Naive thymus-derived CD4-positive, alpha-beta T cell (primary cell): Measurements from ENCODE around the gene PPP4R3B. TPM values are rescaled to one million over a fixed set of nuclear protein-coding genes. Genes with fewer than 3 reads are reported as not detected.

Experiments
- ATAC-seq: fragments of 150-1000 bp; cut with Tn5 transposase; 2 replicates; pipeline ENCODE4 v1.10.0; 2021; ENCODE audit warnings: mild to moderate bottlenecking, moderate library complexity
- CTCF ChIA-PET: fragments of 350-600 bp; sonication (Branson Sonifier 250); formaldehyde crosslinking; loops from one replicate; lab custom pipeline; 2021; ENCODE audit warnings: antibody characterized with exemption; lab: Charles Lee
- POLR2A ChIA-PET: fragments of 350-600 bp; sonication (Branson Sonifier 250); formaldehyde crosslinking; loops from one replicate; lab custom pipeline; 2021; ENCODE audit warnings: antibody characterized with exemption, inconsistent platforms; lab: Charles Lee
- DNase-seq, 9 donors: peaks; one replicate each; pipeline versions ENCODE4 v3.0.0 to v3.0.0-alpha.2; 2020 to 2022; ENCODE audit warnings: mixed read lengths in 1 of 9
- H3K27ac ChIP-seq: one replicate; pipeline ENCODE4 v1.7.0; 2013; ENCODE audit warnings: mild to moderate bottlenecking, low read depth, low read length, moderate library complexity
- H3K27me3 ChIP-seq, 2 donors: one replicate each; pipeline ENCODE4 v1.7.0; 2013; ENCODE audit warnings: low read length in 2 of 2, mild to moderate bottlenecking in 2 of 2, moderate library complexity in 2 of 2; ENCODE audit not compliant: control insufficient read depth in 2 of 2, insufficient read depth in 2 of 2
- H3K36me3 ChIP-seq, 3 experiments: 1 replicate in 2 of 3; 2 replicates in 1 of 3; pipeline ENCODE4 v1.7.0; 2013; ENCODE audit warnings: low read length in 3 of 3, mild to moderate bottlenecking in 3 of 3, moderate library complexity in 1 of 3; ENCODE audit not compliant: insufficient read depth in 3 of 3, control insufficient read depth in 2 of 3
- H3K4me1 ChIP-seq, 2 donors: one replicate each; pipeline ENCODE4 v1.7.0; 2013; ENCODE audit warnings: low read length in 2 of 2, mild to moderate bottlenecking in 2 of 2, moderate library complexity in 1 of 2; ENCODE audit not compliant: control insufficient read depth in 2 of 2, insufficient read depth in 2 of 2
- H3K4me3 ChIP-seq: 2 replicates; pipeline ENCODE4 v1.7.0; 2013; ENCODE audit warnings: mild to moderate bottlenecking, low read length
- H3K9me3 ChIP-seq, 3 experiments: 1 replicate in 2 of 3; 2 replicates in 1 of 3; pipeline ENCODE4 v1.7.0; 2013; ENCODE audit warnings: low read length in 3 of 3; ENCODE audit not compliant: control insufficient read depth in 2 of 3
- H3K27ac Mint-ChIP-seq, 9 donors: one replicate each; pipeline ENCODE4 v1.8.0; 2020 to 2022; ENCODE audit warnings: mixed read lengths in 9 of 9, mild to moderate bottlenecking in 8 of 9, moderate library complexity in 5 of 9, inconsistent platforms in 2 of 9
- H3K27me3 Mint-ChIP-seq, 5 donors: one replicate each; pipeline ENCODE4 v1.8.0; 2021 to 2022; ENCODE audit warnings: mixed read lengths in 5 of 5, mild to moderate bottlenecking in 1 of 5
- H3K36me3 Mint-ChIP-seq, 5 donors: one replicate each; pipeline ENCODE4 v1.8.0; 2020 to 2022; ENCODE audit warnings: mixed read lengths in 5 of 5, mild to moderate bottlenecking in 3 of 5, inconsistent platforms in 1 of 5
- H3K4me1 Mint-ChIP-seq, 7 donors: one replicate each; pipeline ENCODE4 v1.8.0; 2020 to 2022; ENCODE audit warnings: mixed read lengths in 7 of 7, mild to moderate bottlenecking in 3 of 7, inconsistent platforms in 1 of 7
- H3K4me3 Mint-ChIP-seq, 10 donors: one replicate each; pipeline ENCODE4 v1.8.0; 2020 to 2022; ENCODE audit warnings: mild to moderate bottlenecking in 10 of 10, mixed read lengths in 10 of 10, moderate library complexity in 6 of 10, inconsistent platforms in 2 of 10
- H3K9me3 Mint-ChIP-seq, 11 donors: one replicate each; pipeline ENCODE4 v1.8.0; 2020 to 2022; ENCODE audit warnings: mixed read lengths in 11 of 11, mild to moderate bottlenecking in 4 of 11, inconsistent platforms in 1 of 11, moderate library complexity in 1 of 11
- intact Hi-C, 2 donors: fragments of 100-400 bp; cut with micrococcal nuclease; formaldehyde crosslinking; loops; one replicate each; pipeline ENCODE4 v1.15.1; 2023
- polyA plus RNA-seq, 2 donors: library from polyadenylated mRNA; unstranded; fragments of 300-500 nt; fragmentation: Illumina TruSeq; gene quantifications; one replicate each; pipeline ENCODE4 v1.2.3, GENCODE V29; 2021
- total RNA-seq, 6 experiments: library from RNA in 5 of 6; stranded (reverse) in 5 of 6; gene quantifications; 1 replicate in 5 of 6; 2 replicates in 1 of 6; pipeline ENCODE4 v1.2.3 and lab custom pipeline; 2021 to 2026

PPP4R3B gene
- total and polyA plus RNA-seq, 7 experiments from 2014 or later = 65.9 to 113 (median 83.9) TPM

- Histone ChIP-seq H3K36me3 (peaks cover 0 to 21% (median 5%) of the 10 kb centered on the region in 3 experiments), H3K4me3 (peak overlapping the region; percentile 80), H3K9me3 (no peaks in the 10 kb centered on the region), H3K4me1 (peaks cover 0 to 5% of the 10 kb centered on the region in 2 donors), H3K27ac (peak overlapping the region; percentile 90), H3K27me3 (no peaks in the 10 kb centered on the region)
- intact Hi-C loops = loop anchor here (1.0 to 5.0 kb wide), 15 partner anchors 10 to 1733 kb away; partner anchors contain the start of genes CCDC88A (in 2 of the 2), CLHC1 (in 2 of the 2), EML6 (in 2 of the 2) and PNPT1 (in 2 of the 2)
- H3K27ac Mint-ChIP-seq = peak overlapping the region; percentile 96 to 100 (median 100)
- H3K27me3 Mint-ChIP-seq = no peaks in the 10 kb centered on the region
- ATAC-seq (peak; percentile 31), DNase-seq (peak in 4 of 9 donors; percentile 23 to 58 (median 26))
- H3K4me3 Mint-ChIP-seq = peak overlapping the region; percentile 89 to 99 (median 98)
- H3K4me1 Mint-ChIP-seq = peaks cover 5 to 28% (median 16%) of the 10 kb centered on the region in 7 donors
- H3K36me3 Mint-ChIP-seq = peaks cover 0 to 16% (median 7%) of the 10 kb centered on the region in 5 donors
- CTCF ChIA-PET = interaction anchor here (0.5 to 1.2 kb wide), 6 partner anchors 9 to 1612 kb away, joined by 3 to 5 read pairs (median 4); no protein-coding TSS in a partner anchor
- H3K9me3 Mint-ChIP-seq = peaks cover 0 to 4% (median 0%) of the 10 kb centered on the region in 11 donors
- POLR2A ChIA-PET = interaction anchor here (0.6 to 3.5 kb wide), 33 partner anchors 9 to 1753 kb away, joined by 3 to 95 read pairs (median 4); partner anchors contain the start of genes CCDC88A, CHAC2, CLHC1 and PPP4R3B
Measured at GRCh38 chr2:55519938-55520885, 97.2 kb downstream of the PPP4R3B start.

GRCh38 chr2:55518841-55519165, 98.6 kb downstream of the PPP4R3B start:
- H3K27me3 ChIP-seq = no peaks in the 10 kb centered on the region
- H3K4me3 Mint-ChIP-seq = peak overlapping the region; percentile 89 to 99 (median 98)
- H3K4me1 ChIP-seq = peaks cover 0 to 5% of the 10 kb centered on the region in 2 donors
- ATAC-seq (peak; percentile 3), DNase-seq (peak in 1 of 9 donors; percentile 18)
- H3K27me3 Mint-ChIP-seq = peaks cover 0 to 5% (median 0%) of the 10 kb centered on the region in 5 donors
- peak overlapping the region; percentile 90 for H3K27ac ChIP-seq
- peaks cover 5 to 28% (median 16%) of the 10 kb centered on the region in 7 donors for H3K4me1 Mint-ChIP-seq
- ChIA-PET POLR2A (interaction anchor here (0.7 to 3.5 kb wide), 19 partner anchors 10 to 297 kb away, joined by 3 to 95 read pairs (median 5); partner anchors contain the start of genes CCDC88A and PPP4R3B), CTCF (interaction anchor here (0.6 to 1.2 kb wide), 3 partner anchors 11 to 1412 kb away, joined by 3 read pairs; no protein-coding TSS in a partner anchor)
- peak overlapping the region; percentile 96 to 100 (median 100) for H3K27ac Mint-ChIP-seq
- peaks cover 0 to 4% (median 0%) of the 10 kb centered on the region in 11 donors for H3K9me3 Mint-ChIP-seq
- peaks cover 0 to 6% (median 2%) of the 10 kb centered on the region in 5 donors for H3K36me3 Mint-ChIP-seq
- H3K36me3 ChIP-seq = peaks cover 0 to 10% (median 3%) of the 10 kb centered on the region in 3 experiments
- H3K4me3 ChIP-seq = peak overlapping the region; percentile 80
- H3K9me3 ChIP-seq = no peaks in the 10 kb centered on the region
- intact Hi-C loops = loop anchor here (1.0 to 5.0 kb wide), 13 partner anchors 11 to 1732 kb away; partner anchors contain the start of genes CCDC88A (in 2 of the 2), CLHC1 (in 2 of the 2), EML6 (in 2 of the 2) and PNPT1 (in 2 of the 2)

- Histone ChIP-seq H3K9me3 (no peaks in the 10 kb centered on the region), H3K36me3 (no peaks in the 10 kb centered on the region), H3K27me3 (no peaks in the 10 kb centered on the region), H3K4me1 (no peaks in the 10 kb centered on the region), H3K27ac (no peak overlapping the region), H3K4me3 (no peak overlapping the region)
- ChIA-PET CTCF (no interaction called here), POLR2A (no interaction called here)
- H3K4me3 Mint-ChIP-seq = no peak overlapping the region
- no peak for ATAC-seq
- no peaks in the 10 kb centered on the region for H3K9me3 Mint-ChIP-seq
- peaks cover 0 to 4% (median 0%) of the 10 kb centered on the region in 7 donors for H3K4me1 Mint-ChIP-seq
- intact Hi-C loops = no loop called here
- H3K27me3 Mint-ChIP-seq = peaks cover 0 to 8% (median 0%) of the 10 kb centered on the region in 5 donors
- DNase-seq = no peak
- H3K27ac Mint-ChIP-seq = peak overlapping the region in 1 of 9 donors; percentile 42
- H3K36me3 Mint-ChIP-seq = no peaks in the 10 kb centered on the region
Measured at GRCh38 chr2:55511508-55512124, 105.8 kb downstream of the PPP4R3B start.

- no peaks in the 10 kb centered on the region for H3K4me1 ChIP-seq
- ChIA-PET CTCF (no interaction called here), POLR2A (no interaction called here)
- DNase-seq (no peak), ATAC-seq (no peak)
- H3K27me3 ChIP-seq = no peaks in the 10 kb centered on the region
- H3K9me3 ChIP-seq = no peaks in the 10 kb centered on the region
- Mint-ChIP-seq H3K27me3 (no peaks in the 10 kb centered on the region), H3K27ac (no peak overlapping the region), H3K36me3 (no peaks in the 10 kb centered on the region), H3K4me1 (no peaks in the 10 kb centered on the region), H3K4me3 (no peak overlapping the region), H3K9me3 (no peaks in the 10 kb centered on the region)
- H3K4me3 ChIP-seq = no peak overlapping the region
- no peak overlapping the region for H3K27ac ChIP-seq
- no peaks in the 10 kb centered on the region for H3K36me3 ChIP-seq
- intact Hi-C loops = no loop called here
Measured at GRCh38 chr2:55502590-55503141, 114.8 kb downstream of the PPP4R3B start.

- Mint-ChIP-seq H3K4me1 (no peaks in the 10 kb centered on the region), H3K27me3 (no peaks in the 10 kb centered on the region)
Measured at GRCh38 chr2:55500025-55500424, 117.4 kb downstream of the PPP4R3B start.

GRCh38 chr2:55498582-55498981, 118.8 kb downstream of the PPP4R3B start:
- Histone ChIP-seq H3K36me3 (no peaks in the 10 kb centered on the region), H3K4me1 (no peaks in the 10 kb centered on the region), H3K27ac (no peak overlapping the region), H3K9me3 (no peaks in the 10 kb centered on the region), H3K27me3 (no peaks in the 10 kb centered on the region), H3K4me3 (no peak overlapping the region)
- H3K9me3 Mint-ChIP-seq = peaks cover 0 to 1% (median 0%) of the 10 kb centered on the region in 11 donors
- POLR2A ChIA-PET = no interaction called here
- no peaks in the 10 kb centered on the region for H3K4me1 Mint-ChIP-seq
- DNase-seq = no peak
- peaks cover 0 to 5% (median 0%) of the 10 kb centered on the region in 5 donors for H3K36me3 Mint-ChIP-seq
- no peak for ATAC-seq
- intact Hi-C loops = no loop called here
- CTCF ChIA-PET = interaction anchor here (0.7 kb wide), 1 partner anchor 88 kb away, joined by 3 read pairs; no protein-coding TSS in a partner anchor
- no peak overlapping the region for H3K4me3 Mint-ChIP-seq
- H3K27ac Mint-ChIP-seq = no peak overlapping the region
- no peaks in the 10 kb centered on the region for H3K27me3 Mint-ChIP-seq

More at GRCh38 chr2:55500025-55500424, 117.4 kb downstream of the PPP4R3B start:
- Histone ChIP-seq H3K36me3 (no peaks in the 10 kb centered on the region), H3K27me3 (no peaks in the 10 kb centered on the region), H3K9me3 (no peaks in the 10 kb centered on the region), H3K4me1 (no peaks in the 10 kb centered on the region), H3K4me3 (no peak overlapping the region), H3K27ac (no peak overlapping the region)
- Mint-ChIP-seq H3K9me3 (peaks cover 0 to 1% (median 0%) of the 10 kb centered on the region in 11 donors), H3K4me3 (no peak overlapping the region), H3K36me3 (peaks cover 0 to 5% (median 0%) of the 10 kb centered on the region in 5 donors), H3K27ac (no peak overlapping the region)
- DNase-seq (no peak), ATAC-seq (no peak)
- intact Hi-C loops = no loop called here
- ChIA-PET CTCF (no interaction called here), POLR2A (no interaction called here)
